GM20000 (cell line): ENCODE data around the gene GTF3C2.

ENCODE experiments used
- DNase-seq: peaks from one replicate; pipeline ENCODE4 v3.0.0; 2012; ENCODE audit warnings: low spot score
- CTCF ChIP-seq: IDR thresholded peaks from 2 replicates; pipeline ENCODE4 v1.5.1; 2012; ENCODE audit warnings: mild to moderate bottlenecking, control low read depth; ENCODE audit errors: extremely low read depth, missing control alignments

The GTF3C2 gene

GRCh38 chr2:27376866-27377617 lies 20.5 kb upstream of the GTF3C2 start:
- no peak for DNase-seq
- no peak for TF ChIP-seq CTCF

- TF ChIP-seq CTCF = no peak
Observed at GRCh38 chr2:27376151-27376865, 19.7 kb upstream of the GTF3C2 start.

GRCh38 chr2:27375513-27376099 lies 19.0 kb upstream of the GTF3C2 start:
- TF ChIP-seq CTCF = no peak
- DNase-seq = no peak

More at GRCh38 chr2:27376151-27376865, 19.7 kb upstream of the GTF3C2 start:
- no peak for DNase-seq

DNA sequence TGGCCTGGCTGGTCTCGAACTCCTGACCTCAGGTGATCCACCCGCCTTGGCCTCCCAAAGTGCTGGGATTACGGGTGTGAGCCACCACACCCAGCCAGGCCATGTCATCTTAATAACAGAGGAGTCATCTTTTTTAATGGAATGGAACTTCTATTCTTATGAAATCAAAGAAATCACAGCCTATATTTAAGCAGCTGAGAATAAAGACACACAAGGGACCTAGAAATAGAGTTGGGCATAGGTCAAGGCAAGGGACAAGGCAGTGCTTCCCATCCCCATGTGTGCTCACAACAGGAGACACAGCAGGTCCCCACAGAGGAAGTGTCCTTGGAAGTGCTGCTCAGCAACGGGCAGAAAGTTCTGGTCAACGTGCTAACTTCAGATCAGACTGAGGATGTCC lies 17.0 kb upstream of the GTF3C2 start:
- no peak for TF ChIP-seq CTCF
- no peak for DNase-seq

- TF ChIP-seq CTCF = no peak
- DNase-seq = no peak
Observed at GRCh38 chr2:27372937-27373336, 16.4 kb upstream of the GTF3C2 start.

DNA sequence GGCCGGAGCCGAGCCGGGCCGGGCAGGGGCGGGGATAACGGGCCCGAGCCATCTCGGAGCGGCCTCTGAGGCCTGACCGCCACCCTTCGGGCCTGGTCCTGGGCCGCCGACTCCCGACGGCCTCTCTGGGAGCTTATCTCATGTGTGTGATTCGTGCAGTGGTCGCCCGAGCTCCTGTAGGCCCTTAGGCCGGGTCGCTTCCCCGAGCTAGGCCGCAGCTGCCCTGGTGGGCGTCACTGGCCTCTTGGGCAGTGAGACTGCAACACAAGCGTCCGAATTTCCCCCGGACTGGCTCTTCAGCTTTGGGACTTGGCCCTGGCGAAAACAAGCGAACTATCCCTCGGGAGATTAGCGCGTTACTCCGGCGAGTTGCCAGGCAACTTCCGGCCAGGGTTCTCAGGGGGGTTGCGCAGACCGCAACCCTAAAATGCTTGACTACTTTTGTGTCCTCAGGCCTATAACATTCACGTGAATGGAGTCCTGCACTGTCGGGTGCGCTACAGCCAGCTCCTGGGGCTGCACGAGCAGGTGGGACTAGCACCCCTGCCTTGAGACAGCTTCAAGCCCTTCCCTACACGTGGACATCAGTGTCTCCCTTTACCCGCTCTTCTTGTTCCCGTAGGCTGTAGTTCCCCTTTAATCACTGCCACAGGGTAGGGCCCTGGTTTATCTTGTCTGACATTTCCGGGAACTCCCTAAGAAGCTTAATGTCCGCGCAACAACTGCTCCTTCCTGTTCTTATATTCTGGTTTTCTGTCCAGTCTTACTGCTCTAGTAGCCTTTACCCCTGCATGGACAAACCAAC lies 14.5 kb upstream of the GTF3C2 start:
- peak; percentile 45 for DNase-seq
- no peak for TF ChIP-seq CTCF
